Activated CD8-positive, alpha-beta memory T cell treated with anti-CD3 and anti-CD28 coated beads, Interleukin-2, amount 50 U/mL, for 1 hour (primary cell): ENCODE results near the gene CTSD.

Experiments used
- DNase-seq: peaks from one replicate; pipeline ENCODE4 v3.0.0-alpha.2; 2020; ENCODE audit errors: extremely low read depth

CTSD gene

GRCh38 chr11:1782831-1783724 lies 19.4 kb upstream of the CTSD start:
- no peak for DNase-seq

- DNase-seq: no peak
Measured at GRCh38 chr11:1782031-1782590, 18.4 kb upstream of the CTSD start.

- no peak for DNase-seq
Measured at GRCh38 chr11:1781593-1781975, 17.9 kb upstream of the CTSD start.

- DNase-seq: no peak
Measured at GRCh38 chr11:1780700-1781592, 17.2 kb upstream of the CTSD start.

- DNase-seq: no peak
Measured at GRCh38 chr11:1779806-1780699, 16.3 kb upstream of the CTSD start.

GRCh38 chr11:1779034-1779805 lies 15.5 kb upstream of the CTSD start:
- no peak for DNase-seq

- DNase-seq: no peak
Measured at GRCh38 chr11:1778141-1778911, 14.6 kb upstream of the CTSD start.

- no peak for DNase-seq
Measured at GRCh38 chr11:1777737-1778136, 14.0 kb upstream of the CTSD start.

- DNase-seq: no peak
Measured at GRCh38 chr11:1776944-1777715, 13.4 kb upstream of the CTSD start.

- no peak for DNase-seq
Measured at GRCh38 chr11:1776331-1776851, 12.7 kb upstream of the CTSD start.

- DNase-seq: no peak
Measured at GRCh38 chr11:1774886-1775285, 11.2 kb upstream of the CTSD start.

GRCh38 chr11:1773994-1774550 lies 10.3 kb upstream of the CTSD start:
- DNase-seq: no peak

- no peak for DNase-seq
Measured at GRCh38 chr11:1773131-1773993, 9.6 kb upstream of the CTSD start.

GRCh38 chr11:1772270-1773130 lies 8.8 kb upstream of the CTSD start:
- DNase-seq: no peak

- no peak for DNase-seq
Measured at GRCh38 chr11:1771700-1772099, 8.0 kb upstream of the CTSD start.

GRCh38 chr11:1771273-1771672 lies 7.5 kb upstream of the CTSD start:
- DNase-seq: no peak

GRCh38 chr11:1770528-1770927 lies 6.8 kb upstream of the CTSD start:
- no peak for DNase-seq
